ENCODE measurements around the gene CRB1.

Gene CRB1

DNA sequence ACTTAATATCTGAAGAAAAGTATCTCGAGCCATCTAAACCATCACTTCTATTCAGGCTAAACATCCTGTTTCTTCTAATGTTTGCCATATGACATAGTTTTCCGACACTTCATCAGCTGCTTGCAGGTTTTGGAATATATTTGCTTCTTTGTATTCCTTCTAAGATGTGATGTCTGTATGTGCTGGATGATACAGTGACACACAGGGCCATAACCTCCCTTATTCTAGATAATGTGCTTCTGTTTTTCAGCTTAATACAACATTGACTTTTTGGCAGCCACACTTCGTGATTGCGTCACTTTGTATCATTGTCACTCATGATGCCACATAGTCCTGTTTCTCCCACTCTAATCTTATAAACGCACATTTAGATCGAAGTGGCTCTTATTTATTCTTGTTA lies 156.3 kb downstream of the CRB1 start:
- Histone ChIP-seq H3K27me3 (ENCODE audit: insufficient read depth, low read depth, severe bottlenecking) (no peaks in the 10 kb centered on the region), H3K9me3 (ENCODE audit: severe bottlenecking) (no peaks in the 10 kb centered on the region), H3K4me3 (ENCODE audit: low read depth, low read length) (no peak overlapping the region), H3K36me3 (no peaks in the 10 kb centered on the region), H3K27ac (no peak overlapping the region)
- TF ChIP-seq, protein P1, sequence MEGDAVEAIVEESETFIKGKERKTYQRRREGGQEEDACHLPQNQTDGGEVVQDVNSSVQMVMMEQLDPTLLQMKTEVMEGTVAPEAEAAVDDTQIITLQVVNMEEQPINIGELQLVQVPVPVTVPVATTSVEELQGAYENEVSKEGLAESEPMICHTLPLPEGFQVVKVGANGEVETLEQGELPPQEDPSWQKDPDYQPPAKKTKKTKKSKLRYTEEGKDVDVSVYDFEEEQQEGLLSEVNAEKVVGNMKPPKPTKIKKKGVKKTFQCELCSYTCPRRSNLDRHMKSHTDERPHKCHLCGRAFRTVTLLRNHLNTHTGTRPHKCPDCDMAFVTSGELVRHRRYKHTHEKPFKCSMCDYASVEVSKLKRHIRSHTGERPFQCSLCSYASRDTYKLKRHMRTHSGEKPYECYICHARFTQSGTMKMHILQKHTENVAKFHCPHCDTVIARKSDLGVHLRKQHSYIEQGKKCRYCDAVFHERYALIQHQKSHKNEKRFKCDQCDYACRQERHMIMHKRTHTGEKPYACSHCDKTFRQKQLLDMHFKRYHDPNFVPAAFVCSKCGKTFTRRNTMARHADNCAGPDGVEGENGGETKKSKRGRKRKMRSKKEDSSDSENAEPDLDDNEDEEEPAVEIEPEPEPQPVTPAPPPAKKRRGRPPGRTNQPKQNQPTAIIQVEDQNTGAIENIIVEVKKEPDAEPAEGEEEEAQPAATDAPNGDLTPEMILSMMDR (IDR thresholded peaks at IDR 0.05; ENCODE audit: low read depth, low read length) = no peak
- no peak for DNase-seq

DNA sequence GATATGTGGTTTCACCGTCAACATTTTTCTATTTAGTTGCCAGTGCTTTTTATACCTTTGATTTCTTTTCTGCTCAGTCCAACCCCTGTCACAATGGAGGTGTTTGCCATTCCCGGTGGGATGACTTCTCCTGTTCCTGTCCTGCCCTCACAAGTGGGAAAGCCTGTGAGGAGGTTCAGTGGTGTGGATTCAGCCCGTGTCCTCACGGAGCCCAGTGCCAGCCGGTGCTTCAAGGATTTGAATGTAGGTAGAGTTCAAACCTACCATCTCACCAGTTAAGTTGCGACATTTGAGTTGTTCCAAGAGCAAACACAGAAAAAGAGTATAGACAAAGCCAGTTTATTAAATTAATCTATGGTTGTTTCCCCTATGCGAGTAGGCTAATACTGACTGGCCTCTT lies 161.3 kb downstream of the CRB1 start:
- no peaks in the 10 kb centered on the region for H3K27me3 ChIP-seq (ENCODE audit: insufficient read depth, low read depth, severe bottlenecking)
- TF ChIP-seq, protein P1 (IDR thresholded peaks at IDR 0.05; ENCODE audit: low read depth, low read length) = no peak
- H3K9me3 ChIP-seq (ENCODE audit: severe bottlenecking) = no peaks in the 10 kb centered on the region
- no peak for DNase-seq
- no peak overlapping the region for H3K27ac ChIP-seq
- no peak overlapping the region for H3K4me3 ChIP-seq (ENCODE audit: low read depth, low read length)
- no peaks in the 10 kb centered on the region for H3K36me3 ChIP-seq

DNA sequence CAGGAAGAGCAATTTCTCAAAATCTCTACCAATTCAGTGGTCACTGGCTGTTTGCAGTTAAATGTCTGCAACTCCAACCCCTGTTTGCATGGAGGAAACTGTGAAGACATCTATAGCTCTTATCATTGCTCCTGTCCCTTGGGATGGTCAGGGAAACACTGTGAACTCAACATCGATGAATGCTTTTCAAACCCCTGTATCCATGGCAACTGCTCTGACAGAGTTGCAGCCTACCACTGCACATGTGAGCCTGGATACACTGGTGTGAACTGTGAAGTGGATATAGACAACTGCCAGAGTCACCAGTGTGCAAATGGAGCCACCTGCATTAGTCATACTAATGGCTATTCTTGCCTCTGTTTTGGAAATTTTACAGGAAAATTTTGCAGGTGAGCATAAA lies 167.2 kb downstream of the CRB1 start:
- Histone ChIP-seq H3K4me3 (ENCODE audit: low read depth, low read length) (no peak overlapping the region), H3K36me3 (no peaks in the 10 kb centered on the region), H3K27ac (no peak overlapping the region), H3K9me3 (ENCODE audit: severe bottlenecking) (no peaks in the 10 kb centered on the region), H3K27me3 (ENCODE audit: insufficient read depth, low read depth, severe bottlenecking) (no peaks in the 10 kb centered on the region)
- TF ChIP-seq, protein P1 (IDR thresholded peaks at IDR 0.05; ENCODE audit: low read depth, low read length) = no peak
- DNase-seq = no peak

DNA sequence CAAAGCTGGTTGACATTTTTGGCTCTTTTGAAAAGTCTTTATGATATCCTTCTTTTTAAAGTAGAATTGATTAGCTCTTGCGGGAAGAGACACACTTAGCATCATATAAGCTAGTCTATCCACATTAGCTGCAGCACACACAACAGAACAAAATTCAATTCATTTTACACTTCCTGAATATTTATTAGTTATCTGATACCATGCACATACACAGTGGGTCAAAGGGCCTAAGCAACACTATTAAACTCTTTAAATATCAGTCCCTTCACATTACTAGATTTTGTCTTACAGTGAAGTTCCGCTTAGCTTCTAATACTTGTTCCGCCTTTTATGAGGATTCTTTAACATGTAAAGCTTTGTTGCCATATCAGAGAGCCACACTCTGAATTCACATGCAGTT lies 169.5 kb downstream of the CRB1 start:
- Histone ChIP-seq H3K27me3 (ENCODE audit: insufficient read depth, low read depth, severe bottlenecking) (no peaks in the 10 kb centered on the region), H3K36me3 (no peaks in the 10 kb centered on the region), H3K9me3 (ENCODE audit: severe bottlenecking) (no peaks in the 10 kb centered on the region), H3K27ac (no peak overlapping the region), H3K4me3 (ENCODE audit: low read depth, low read length) (no peak overlapping the region)
- TF ChIP-seq, protein P1 (IDR thresholded peaks at IDR 0.05; ENCODE audit: low read depth, low read length) = no peak
- no peak for DNase-seq

DNA sequence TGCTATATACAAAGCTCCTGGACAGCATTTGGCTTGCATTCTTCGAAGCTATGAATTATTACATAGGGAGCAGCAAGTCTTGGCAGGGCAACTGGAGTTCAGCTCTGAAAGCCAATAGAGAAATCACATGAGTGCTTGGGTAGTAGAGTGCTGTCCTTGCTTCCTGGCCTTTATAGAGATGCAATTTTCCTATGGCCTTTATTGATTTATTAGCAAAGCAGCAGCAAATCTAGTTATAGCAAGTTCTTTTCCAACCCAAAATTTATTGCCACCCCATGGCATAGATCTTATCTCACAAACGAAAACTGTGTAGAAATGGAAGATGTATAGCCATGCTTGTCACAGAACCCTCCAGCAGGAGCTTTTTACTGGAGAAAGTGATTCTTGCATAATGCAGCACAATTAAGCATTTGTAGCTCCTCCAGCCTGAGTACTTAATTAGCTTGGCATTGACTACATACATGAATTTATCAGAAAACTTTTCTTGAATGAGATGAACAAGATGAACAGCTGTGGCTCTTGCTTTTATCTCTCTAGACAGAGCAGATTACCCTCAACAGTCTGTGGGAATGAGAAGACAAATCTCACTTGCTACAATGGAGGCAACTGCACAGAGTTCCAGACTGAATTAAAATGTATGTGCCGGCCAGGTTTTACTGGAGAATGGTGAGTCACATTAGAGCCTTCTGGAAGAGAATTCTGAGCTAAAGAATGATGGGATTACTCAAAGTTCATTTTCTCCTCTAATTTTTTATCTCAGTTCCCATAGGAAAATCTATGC lies 170.1 kb downstream of the CRB1 start:
- Histone ChIP-seq H3K27ac (no peak overlapping the region), H3K9me3 (ENCODE audit: severe bottlenecking) (no peaks in the 10 kb centered on the region), H3K4me3 (ENCODE audit: low read depth, low read length) (no peak overlapping the region), H3K27me3 (ENCODE audit: insufficient read depth, low read depth, severe bottlenecking) (no peaks in the 10 kb centered on the region), H3K36me3 (no peaks in the 10 kb centered on the region)
- TF ChIP-seq, protein P1 (IDR thresholded peaks at IDR 0.05; ENCODE audit: low read depth, low read length) = no peak
- DNase-seq = no peak

Measured in WERI-Rb-1 (cell line).